NCI-H748 (cell line): ENCODE measurements around the gene FN3K.
"Not testable (repeated sequence)": the region's sequence is repeated elsewhere in the genome, so short reads cannot be mapped to it uniquely, and the experiment has no call there.

ENCODE experiments used
- DNase-seq: peaks from one replicate; lab custom pipeline; 2025; ENCODE audit not compliant: unreplicated experiment; lab: John Stamatoyannopoulos, UW

FN3K gene

GRCh38 chr17:82772026-82772425 lies 36.6 kb downstream of the FN3K start:
- no peak for DNase-seq

- DNase-seq, result not testable (repeated sequence)
These were observed 39.0 kb downstream of the FN3K start for GRCh38 chr17:82774456-82774855.

GRCh38 chr17:82775001-82775823 lies 39.8 kb downstream of the FN3K start:
- DNase-seq, result peak; percentile 67

DNA sequence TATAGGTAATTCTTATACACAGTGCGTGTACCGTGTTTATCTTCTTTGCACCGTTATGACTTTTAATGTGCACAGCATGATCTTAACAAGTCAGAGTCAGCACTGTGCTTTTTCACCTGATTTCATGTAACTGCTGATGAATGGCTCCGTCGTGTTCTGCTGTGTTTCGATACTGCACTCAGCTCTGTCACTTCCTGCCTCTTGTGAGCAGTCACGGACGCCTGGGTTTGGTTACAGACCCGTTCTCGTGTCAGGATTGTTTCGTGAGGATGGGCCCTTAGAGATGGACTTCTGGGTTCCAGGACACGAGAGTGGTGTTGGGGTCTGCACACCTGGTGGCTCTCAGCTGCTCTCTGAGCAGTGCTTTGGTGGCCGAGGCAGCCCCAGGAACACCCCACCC lies 41.0 kb downstream of the FN3K start:
- no peak for DNase-seq

- not testable (repeated sequence) for DNase-seq
These were observed 42.5 kb downstream of the FN3K start for GRCh38 chr17:82777778-82778375.

DNA sequence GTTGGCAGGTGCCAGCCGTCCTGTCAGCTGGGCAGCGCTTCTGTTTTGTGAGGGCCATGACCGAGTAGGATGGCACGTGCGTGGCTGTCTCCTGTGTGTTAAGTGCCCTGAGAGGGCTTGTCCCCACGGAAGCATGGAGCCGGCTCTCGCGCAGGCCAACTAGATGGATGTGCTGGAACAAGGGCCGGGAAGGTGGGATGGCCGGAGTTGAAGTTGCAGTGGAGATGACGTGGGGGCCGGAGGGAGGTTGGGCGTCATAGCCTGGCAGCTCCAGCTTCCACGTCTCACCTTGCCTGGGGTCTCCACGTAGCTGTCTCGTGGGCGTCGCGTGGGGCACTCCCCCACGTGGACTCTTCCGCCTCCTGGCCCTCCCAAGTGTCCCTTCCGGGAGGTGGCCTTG lies 44.1 kb downstream of the FN3K start:
- DNase-seq, result no peak

- DNase-seq, result no peak
These were observed 44.8 kb downstream of the FN3K start for GRCh38 chr17:82780195-82780594.

DNA sequence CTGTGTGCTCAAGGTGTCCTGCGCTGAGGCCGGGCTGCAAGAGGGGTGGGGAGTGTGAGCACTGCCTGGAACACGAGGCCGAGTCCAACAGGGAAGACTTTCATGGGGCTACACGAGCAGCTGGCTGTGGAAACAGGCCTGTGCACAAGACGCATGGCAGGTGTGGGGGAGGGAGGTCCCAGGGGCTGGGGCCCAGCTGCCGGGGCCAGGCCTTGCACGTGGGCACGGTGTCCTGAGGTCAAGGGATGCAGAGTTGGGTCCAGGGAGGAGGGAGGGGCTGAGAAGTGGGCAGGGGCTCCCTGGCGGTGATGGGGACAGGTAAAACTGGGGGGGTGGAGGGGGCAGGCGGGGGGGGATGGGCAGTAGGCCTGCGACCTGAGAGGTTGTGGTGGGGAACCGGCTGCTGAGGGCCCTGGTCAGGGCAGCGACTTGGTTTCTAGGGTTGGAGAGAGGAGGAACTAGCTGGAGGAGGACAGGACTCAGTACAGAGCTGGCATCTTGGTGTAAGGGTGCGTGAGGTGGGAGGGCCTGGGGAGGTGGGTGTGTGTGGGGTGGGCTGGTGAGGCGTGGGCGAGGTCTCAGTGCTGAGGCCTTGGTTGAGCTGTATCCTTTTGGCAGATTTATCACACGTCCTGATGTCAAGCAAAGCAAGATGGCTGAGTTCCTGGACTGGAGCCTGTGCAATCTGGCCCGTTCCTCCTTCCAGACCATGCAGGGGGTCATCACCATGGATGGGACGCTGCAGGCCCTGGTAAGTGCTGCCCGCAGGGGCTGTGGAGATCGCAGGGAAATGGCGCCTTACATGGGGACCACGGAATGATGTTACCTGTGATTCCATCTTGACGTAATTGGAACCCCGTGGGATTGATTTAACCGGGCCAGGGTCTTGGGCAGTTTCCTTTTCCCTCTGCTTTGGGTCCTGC lies 45.8 kb downstream of the FN3K start:
- DNase-seq, result no peak

DNA sequence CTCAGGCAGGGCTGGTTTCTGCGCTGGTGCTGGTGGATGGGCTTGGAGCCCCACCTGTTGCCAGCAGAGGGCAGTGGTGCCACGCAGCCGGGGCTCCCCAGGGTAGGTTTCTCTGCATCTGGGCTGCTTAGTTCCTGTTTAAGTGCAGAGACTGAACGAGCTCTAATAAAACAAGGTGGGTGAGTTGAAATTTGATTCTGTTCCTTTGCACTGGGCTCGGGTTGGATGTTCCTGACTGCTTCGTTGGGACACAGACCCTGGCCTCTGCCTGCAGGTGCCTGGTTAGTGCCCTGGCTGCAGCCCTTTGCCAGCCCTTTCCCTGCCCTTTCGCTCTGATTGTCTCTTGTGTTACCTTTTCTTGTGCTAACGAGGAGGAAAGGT lies 46.5 kb downstream of the FN3K start:
- DNase-seq, result peak; percentile 65

DNA sequence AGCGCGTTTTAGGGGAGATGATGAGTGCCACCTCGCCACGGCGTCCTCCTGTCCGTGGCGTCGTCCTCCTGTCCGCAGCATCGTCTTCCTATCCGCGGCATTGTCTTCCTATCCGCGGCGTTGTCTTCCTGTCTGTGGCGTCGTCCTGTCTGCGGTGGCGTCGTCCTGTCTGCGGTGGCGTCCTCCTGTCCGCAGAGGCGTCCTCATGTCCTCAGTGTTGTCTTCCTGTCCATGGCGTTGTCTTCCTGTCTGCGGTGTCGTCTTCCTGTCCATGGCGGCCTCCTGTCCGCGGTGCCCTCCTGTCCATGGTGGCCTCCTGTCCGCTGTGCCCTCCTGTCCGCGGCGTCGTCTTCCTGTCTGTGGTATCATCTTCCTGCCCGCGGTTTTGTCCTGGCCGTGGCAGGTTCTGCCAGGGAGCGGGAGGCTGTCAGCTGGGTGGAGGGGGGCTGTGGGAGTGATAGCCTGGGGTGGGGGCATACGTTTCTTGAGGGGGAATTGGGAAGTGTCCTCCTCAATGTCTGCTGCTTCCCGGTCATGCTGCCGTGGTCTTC lies 47.3 kb downstream of the FN3K start:
- DNase-seq, result no peak

DNA sequence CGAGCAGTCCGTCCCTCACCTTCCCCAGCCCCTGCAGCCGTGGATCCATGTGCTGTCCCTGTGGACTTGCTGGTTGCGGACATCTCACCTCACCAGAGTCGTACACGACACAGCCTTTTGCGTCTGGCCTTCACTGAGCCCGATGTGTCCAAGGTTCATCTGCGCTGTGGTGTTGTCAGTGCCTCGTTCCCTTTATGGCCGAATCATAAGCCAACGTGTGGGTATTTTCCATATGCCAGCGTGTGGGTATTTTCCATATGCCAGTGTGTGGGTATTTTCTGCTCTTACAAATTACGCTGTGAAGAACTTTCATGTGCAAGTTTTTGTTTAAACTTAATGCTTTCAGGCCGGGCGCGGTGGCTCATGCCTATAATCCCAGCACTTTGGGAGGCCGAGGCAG lies 48.1 kb downstream of the FN3K start:
- DNase-seq, result no peak

GRCh38 chr17:82785581-82785980 lies 50.2 kb downstream of the FN3K start:
- not testable (repeated sequence) for DNase-seq

- no peak for DNase-seq
These were observed 51.0 kb downstream of the FN3K start for GRCh38 chr17:82786427-82786826.

- DNase-seq, result no peak
These were observed 51.9 kb downstream of the FN3K start for GRCh38 chr17:82787081-82787848.

DNA sequence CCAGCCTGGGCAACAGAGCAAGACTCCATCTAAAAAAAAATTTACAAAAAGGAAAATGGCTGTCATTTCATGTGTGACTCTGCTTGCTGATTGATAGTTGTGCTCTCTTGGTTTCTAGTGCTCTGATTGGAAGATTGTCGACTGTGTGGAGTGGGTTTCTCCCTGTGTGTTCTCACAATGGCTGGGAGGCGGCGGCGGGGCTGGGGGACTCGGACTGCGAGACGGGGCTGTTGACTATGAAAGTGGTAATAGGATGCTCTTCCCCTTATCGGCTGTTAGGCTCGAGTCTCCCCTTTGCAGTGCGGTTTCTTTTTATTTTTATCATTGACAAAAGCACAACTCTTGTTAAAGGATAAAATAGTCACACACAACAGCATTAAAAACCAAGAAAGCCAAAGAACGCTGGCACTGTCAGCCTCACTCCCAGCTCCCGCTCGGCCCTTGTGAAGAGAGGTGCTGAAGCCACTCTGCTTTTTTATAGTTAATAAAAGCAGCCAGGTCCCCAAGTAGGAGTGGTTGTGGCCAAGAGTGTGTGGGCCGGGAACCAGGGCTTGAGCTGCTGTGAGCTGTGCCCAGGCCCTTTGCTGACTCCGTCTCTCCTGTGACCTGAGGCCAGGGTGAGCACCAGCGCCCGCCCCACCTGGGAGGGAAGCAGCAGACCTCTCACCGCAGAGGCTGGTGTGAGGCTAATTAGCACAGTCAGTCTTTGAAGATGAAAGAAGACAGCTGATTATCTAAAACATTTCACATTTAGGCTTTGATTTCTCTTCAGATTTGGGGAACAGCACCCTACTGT lies 53.0 kb downstream of the FN3K start:
- no peak for DNase-seq

- DNase-seq, result no peak
These were observed 53.7 kb downstream of the FN3K start for GRCh38 chr17:82789051-82789592.

- no peak for DNase-seq
These were observed 54.4 kb downstream of the FN3K start for GRCh38 chr17:82789806-82790205.

DNA sequence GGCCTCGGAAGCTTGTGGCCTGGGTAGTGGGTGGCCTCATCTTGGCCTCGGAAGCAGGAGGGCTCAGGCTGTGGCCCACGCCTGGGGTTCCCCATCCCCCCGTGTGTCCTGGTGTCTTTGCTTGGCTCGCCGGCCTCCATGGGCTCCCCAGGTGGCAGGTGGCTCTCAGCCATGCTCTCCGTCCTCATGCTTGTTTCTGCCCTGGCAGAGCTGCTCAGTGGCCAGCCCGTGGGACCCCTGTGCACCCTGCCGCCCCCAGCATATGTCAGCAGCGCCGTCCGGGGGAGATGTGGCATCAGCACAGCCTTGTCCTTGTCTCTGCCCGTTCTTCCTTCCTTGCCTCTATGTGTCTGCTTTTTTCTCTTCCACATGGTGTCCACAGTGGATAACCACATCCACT lies 55.0 kb downstream of the FN3K start:
- no peak for DNase-seq

DNA sequence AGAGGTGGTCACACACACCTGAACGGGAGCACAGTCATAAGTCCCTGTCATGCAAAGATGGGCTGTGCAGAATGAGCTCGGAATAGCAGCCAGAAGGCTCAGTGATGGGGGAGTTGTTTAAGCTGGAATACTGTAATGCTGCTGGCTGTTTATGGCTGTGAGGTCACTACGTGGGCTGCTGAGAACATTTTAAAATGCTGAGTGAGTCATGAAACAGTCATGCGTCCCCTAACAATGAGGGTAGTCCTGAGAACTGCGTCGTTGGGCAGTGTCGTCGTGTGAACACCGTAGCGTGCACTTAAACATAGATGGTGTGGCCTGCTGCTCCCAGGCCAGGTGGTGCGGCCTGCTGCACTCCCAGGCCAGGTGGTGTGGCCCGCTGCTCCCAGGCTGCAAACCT lies 56.1 kb downstream of the FN3K start:
- no peak for DNase-seq
